ENCODE data around the gene ANLN.
"Not testable (repeated sequence)": the region's sequence is repeated elsewhere in the genome, so short reads cannot be mapped to it uniquely, and the experiment has no call there.

ANLN gene

GRCh38 chr7:36472141-36472729, 82.6 kb downstream of the ANLN start:
- ATAC-seq, result no peak

GRCh38 chr7:36473454-36474282, 84.0 kb downstream of the ANLN start:
- no peak for ATAC-seq

GRCh38 chr7:36474283-36475010, 84.8 kb downstream of the ANLN start:
- no peak for ATAC-seq

GRCh38 chr7:36475011-36475342, 85.3 kb downstream of the ANLN start:
- no peak for ATAC-seq

- no peak for ATAC-seq
These were observed 85.7 kb downstream of the ANLN start for GRCh38 chr7:36475381-36475780.

- no peak for ATAC-seq
These were observed 89.1 kb downstream of the ANLN start for GRCh38 chr7:36478745-36479144.

GRCh38 chr7:36483853-36484252, 94.2 kb downstream of the ANLN start:
- not testable (repeated sequence) for ATAC-seq

GRCh38 chr7:36484265-36484664, 94.6 kb downstream of the ANLN start:
- ATAC-seq, result no peak

GRCh38 chr7:36486336-36486735, 96.7 kb downstream of the ANLN start:
- ATAC-seq, result no peak

- peak in 1 of 2 donors; percentile 36 for ATAC-seq
These were observed 98.2 kb downstream of the ANLN start for GRCh38 chr7:36487756-36488336.

- not testable (repeated sequence) for ATAC-seq
These were observed 99.0 kb downstream of the ANLN start for GRCh38 chr7:36488672-36489071.

GRCh38 chr7:36490419-36490830, 100.8 kb downstream of the ANLN start:
- no peak for ATAC-seq

GRCh38 chr7:36491317-36491716, 101.7 kb downstream of the ANLN start:
- ATAC-seq, result no peak

- no peak for ATAC-seq
These were observed 106.9 kb downstream of the ANLN start for GRCh38 chr7:36496576-36496975.

- not testable (repeated sequence) for ATAC-seq
These were observed 107.5 kb downstream of the ANLN start for GRCh38 chr7:36497176-36497575.

GRCh38 chr7:36497775-36498174, 108.1 kb downstream of the ANLN start:
- ATAC-seq, result no peak
